ENCODE measurements around the gene PCYT1B. TPM values are rescaled to one million over a fixed set of nuclear protein-coding genes. Genes with fewer than 3 reads are reported as not detected.

Gene PCYT1B
- total RNA-seq, 1 donor from 2014 or later: 26.1 TPM

GRCh38 chrX:24648495-24648894 is 1.3 kb upstream of the PCYT1B start:
- Mint-ChIP-seq H3K4me3 (ENCODE audit: unreplicated experiment) (no peak overlapping the region), H3K27ac (ENCODE audit: unreplicated experiment) (no peak overlapping the region), H3K9me3 (ENCODE audit: unreplicated experiment) (no peaks in the 10 kb centered on the region), H3K36me3 (ENCODE audit: low read depth, unreplicated experiment) (no peaks in the 10 kb centered on the region), H3K27me3 (ENCODE audit: unreplicated experiment) (peaks cover 2% of the 10 kb centered on the region), H3K4me1 (ENCODE audit: unreplicated experiment) (peaks cover 6% of the 10 kb centered on the region)
- no peak for TF ChIP-seq CTCF (IDR thresholded peaks at IDR 0.05; ENCODE audit: unreplicated experiment)
- no peak for DNase-seq (ENCODE audit: low spot score)

- peaks cover 2% of the 10 kb centered on the region for H3K27me3 Mint-ChIP-seq (ENCODE audit: unreplicated experiment)
- DNase-seq (ENCODE audit: low spot score): no peak
- TF ChIP-seq CTCF (IDR thresholded peaks at IDR 0.05; ENCODE audit: unreplicated experiment): no peak
Measured at GRCh38 chrX:24646745-24647182, 383 bp downstream of the PCYT1B start.

DNA sequence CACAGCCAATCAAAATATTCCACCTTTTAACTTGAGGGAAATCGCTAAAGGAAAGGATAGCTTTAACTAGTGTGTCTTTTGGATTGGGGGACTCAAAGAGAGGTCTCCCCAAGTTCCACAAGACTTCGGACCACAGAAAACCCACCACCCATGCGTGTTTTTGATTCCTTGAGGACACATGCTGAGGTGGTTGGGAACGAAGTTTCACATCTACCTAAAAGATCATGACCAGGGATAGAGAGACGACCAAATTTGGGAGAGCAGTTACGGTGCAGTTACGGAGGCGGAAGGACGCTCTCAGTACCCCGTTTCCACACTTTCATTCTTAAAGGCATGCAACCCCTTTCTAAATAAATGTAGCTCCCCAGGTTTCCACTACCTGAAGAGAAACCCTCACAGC is 1.1 kb downstream of the PCYT1B start:
- no peak for DNase-seq (ENCODE audit: low spot score)
- TF ChIP-seq CTCF (IDR thresholded peaks at IDR 0.05; ENCODE audit: unreplicated experiment): no peak
- Mint-ChIP-seq H3K4me1 (ENCODE audit: unreplicated experiment) (peaks cover 6% of the 10 kb centered on the region), H3K4me3 (ENCODE audit: unreplicated experiment) (peak overlapping the region; percentile 94), H3K27me3 (ENCODE audit: unreplicated experiment) (peaks cover 2% of the 10 kb centered on the region), H3K27ac (ENCODE audit: unreplicated experiment) (peak overlapping the region; percentile 95), H3K9me3 (ENCODE audit: unreplicated experiment) (no peaks in the 10 kb centered on the region), H3K36me3 (ENCODE audit: low read depth, unreplicated experiment) (no peaks in the 10 kb centered on the region)

More at GRCh38 chrX:24646745-24647182, 383 bp downstream of the PCYT1B start:
- Mint-ChIP-seq H3K27ac (ENCODE audit: unreplicated experiment) (peak overlapping the region; percentile 95), H3K4me1 (ENCODE audit: unreplicated experiment) (peaks cover 6% of the 10 kb centered on the region), H3K4me3 (ENCODE audit: unreplicated experiment) (peak overlapping the region; percentile 94), H3K36me3 (ENCODE audit: low read depth, unreplicated experiment) (no peaks in the 10 kb centered on the region), H3K9me3 (ENCODE audit: unreplicated experiment) (no peaks in the 10 kb centered on the region)

GRCh38 chrX:24643116-24643515 is 4.0 kb downstream of the PCYT1B start:
- H3K27ac Mint-ChIP-seq (ENCODE audit: unreplicated experiment): no peak overlapping the region

DNA sequence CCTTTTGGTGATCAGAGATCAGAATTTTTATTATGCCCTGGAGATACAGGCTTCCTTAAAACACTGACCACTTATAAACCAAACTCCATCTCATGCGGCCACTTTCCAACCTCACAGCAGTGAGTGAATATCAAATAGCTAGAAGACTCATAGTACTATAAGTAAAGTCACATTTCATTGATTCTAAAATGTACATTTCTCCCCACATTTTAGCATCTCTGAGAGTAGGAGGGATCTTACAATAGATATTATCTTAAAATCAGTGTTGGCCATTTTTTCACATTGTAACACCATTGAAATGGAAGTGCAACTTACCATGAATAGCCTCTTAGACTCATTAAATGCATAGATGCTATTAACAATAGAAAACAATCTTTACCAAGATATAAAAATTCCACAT is 17.4 kb downstream of the PCYT1B start:
- no peaks in the 10 kb centered on the region for H3K27me3 Mint-ChIP-seq (ENCODE audit: unreplicated experiment)
- no peak for TF ChIP-seq CTCF (IDR thresholded peaks at IDR 0.05; ENCODE audit: unreplicated experiment)
- peaks cover 4% of the 10 kb centered on the region for H3K36me3 Mint-ChIP-seq (ENCODE audit: low read depth, unreplicated experiment)
- H3K4me3 Mint-ChIP-seq (ENCODE audit: unreplicated experiment): no peak overlapping the region
- H3K27ac Mint-ChIP-seq (ENCODE audit: unreplicated experiment): no peak overlapping the region
- H3K4me1 Mint-ChIP-seq (ENCODE audit: unreplicated experiment): no peaks in the 10 kb centered on the region
- DNase-seq (ENCODE audit: low spot score): no peak
- no peaks in the 10 kb centered on the region for H3K9me3 Mint-ChIP-seq (ENCODE audit: unreplicated experiment)

More at GRCh38 chrX:24643116-24643515, 4.0 kb downstream of the PCYT1B start:
- peaks cover 6% of the 10 kb centered on the region for H3K4me1 Mint-ChIP-seq (ENCODE audit: unreplicated experiment)
- peaks cover 4% of the 10 kb centered on the region for H3K27me3 Mint-ChIP-seq (ENCODE audit: unreplicated experiment)
- H3K9me3 Mint-ChIP-seq (ENCODE audit: unreplicated experiment): no peaks in the 10 kb centered on the region
- no peak for TF ChIP-seq CTCF (IDR thresholded peaks at IDR 0.05; ENCODE audit: unreplicated experiment)
- no peak overlapping the region for H3K4me3 Mint-ChIP-seq (ENCODE audit: unreplicated experiment)
- H3K36me3 Mint-ChIP-seq (ENCODE audit: low read depth, unreplicated experiment): peaks cover 7% of the 10 kb centered on the region
- DNase-seq (ENCODE audit: low spot score): no peak
